GM21423 (cell line): ENCODE measurements around the gene DCDC2B.

Experiments used
- ATAC-seq: cut with Tn5 transposase; IDR thresholded peaks from one replicate; pipeline ENCODE4 v1.9.1; 2021; ENCODE audit warnings: mild to moderate bottlenecking, moderate library complexity; ENCODE audit not compliant: unreplicated experiment

DCDC2B gene

GRCh38 chr1:32195972-32196823 is 12.7 kb upstream of the DCDC2B start:
- ATAC-seq, result no peak

DNA sequence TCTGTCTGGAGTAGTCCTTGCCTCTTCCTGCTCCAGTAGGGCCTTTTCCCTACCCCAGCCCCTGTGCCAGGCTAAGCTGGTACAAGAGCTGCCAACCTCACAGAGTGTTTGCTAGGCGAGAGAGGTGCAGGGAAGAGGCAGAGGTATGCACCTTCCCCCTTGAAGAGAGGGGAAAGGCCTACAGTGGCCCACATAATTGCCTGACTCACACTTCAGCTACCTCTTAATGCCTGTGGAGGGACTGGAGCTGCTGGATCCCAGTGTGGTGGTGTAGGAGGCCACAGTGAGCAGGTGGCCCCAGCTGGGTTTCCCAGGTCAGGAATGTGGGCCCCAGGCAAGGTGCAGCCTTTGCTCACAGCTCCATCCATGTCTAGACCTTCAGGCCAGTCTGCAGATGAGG is 11.8 kb upstream of the DCDC2B start:
- ATAC-seq, result no peak

- ATAC-seq, result no peak
These were observed 11.1 kb upstream of the DCDC2B start for GRCh38 chr1:32197837-32198236.

- no peak for ATAC-seq
These were observed 10.4 kb upstream of the DCDC2B start for GRCh38 chr1:32198237-32199042.

- no peak for ATAC-seq
These were observed 9.7 kb upstream of the DCDC2B start for GRCh38 chr1:32199043-32199716.

- no peak for ATAC-seq
These were observed 9.2 kb upstream of the DCDC2B start for GRCh38 chr1:32199717-32200072.

DNA sequence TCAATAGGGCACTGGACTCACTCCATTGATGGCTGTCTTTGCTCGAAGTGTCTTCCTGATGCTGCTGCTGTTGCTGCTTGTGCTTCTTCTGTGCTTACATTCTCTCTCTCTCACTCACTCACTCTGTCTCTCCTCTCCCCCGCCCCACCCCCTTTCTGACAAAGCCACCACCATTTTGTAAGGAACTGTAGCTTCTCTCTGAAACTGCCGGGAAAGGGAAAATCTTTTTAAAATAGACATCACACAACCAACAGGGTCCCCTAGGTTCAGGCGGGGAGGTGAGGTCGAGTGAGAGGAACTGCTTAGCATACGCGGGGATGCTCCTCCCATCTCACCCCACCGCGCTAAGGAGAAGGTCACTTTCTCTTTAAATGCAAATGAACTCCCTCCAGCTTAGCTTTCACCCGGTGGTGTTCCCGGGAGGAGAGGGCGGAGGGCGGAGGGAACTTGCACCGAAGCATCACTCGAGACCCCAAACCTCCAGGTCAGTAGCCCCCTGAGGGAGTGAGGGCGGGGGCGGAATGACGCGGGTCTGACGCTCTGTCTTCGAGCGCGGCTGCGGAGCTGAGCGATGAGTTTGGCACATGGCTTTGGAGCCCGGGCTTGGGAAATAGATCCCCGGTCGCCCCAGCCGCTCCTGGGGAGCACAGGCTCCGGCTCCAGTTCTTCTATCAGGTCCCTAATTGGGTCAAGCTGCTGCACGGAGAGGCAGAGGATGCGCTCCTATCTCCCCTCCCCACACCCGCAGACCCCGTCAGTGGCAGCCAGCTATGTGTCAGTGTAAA is 8.5 kb upstream of the DCDC2B start, which contains the start of gene CCDC28B:
Gene CCDC28B (plus strand): TSS at position 370 of the 785 bp plus-strand sequence. CDS start 1,341 bp downstream, outside the sequence.
- no peak for ATAC-seq

DNA sequence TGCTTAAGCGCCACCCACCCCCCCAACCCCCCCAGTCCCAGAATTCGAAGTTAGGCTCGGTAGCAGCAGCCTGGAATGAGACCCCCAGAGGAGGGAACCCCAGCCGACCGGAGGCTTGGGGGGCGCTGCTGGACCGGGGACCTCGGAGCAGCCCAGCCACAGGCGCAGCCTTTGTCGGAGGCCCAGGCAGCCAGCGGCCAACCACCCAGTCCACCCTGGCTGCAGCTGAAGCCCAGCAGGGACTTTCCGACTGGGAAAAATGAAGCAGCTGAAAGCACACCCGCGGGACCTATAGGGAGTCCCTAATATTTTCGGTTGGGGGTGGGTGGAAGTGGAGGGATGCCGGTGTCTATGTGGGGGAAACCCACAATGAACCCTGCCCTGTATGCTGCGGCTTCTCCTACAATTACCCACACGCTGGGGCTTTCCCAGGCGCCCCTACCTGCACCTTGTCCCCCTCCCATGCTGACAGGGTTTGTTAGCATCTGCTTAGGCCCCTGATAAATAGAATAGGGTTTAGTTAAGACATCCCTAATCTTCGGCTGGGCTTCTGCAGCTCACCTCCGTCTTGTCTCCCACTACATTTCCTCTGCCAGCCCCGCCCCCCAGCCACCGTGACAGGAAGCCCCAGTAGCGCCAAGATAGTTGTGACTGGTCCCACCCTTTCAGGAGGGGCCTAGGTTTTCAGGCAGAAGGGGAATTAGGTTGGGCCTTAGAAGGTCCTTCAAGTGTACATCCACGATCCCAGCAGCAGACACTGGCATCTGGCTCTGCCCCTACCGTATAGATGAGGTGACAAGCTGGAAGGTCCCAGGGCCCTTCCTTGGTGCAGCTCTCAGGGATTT is 7.7 kb upstream of the DCDC2B start:
- peak; percentile 33 for ATAC-seq

GRCh38 chr1:32204943-32205361 is 3.9 kb upstream of the DCDC2B start:
- ATAC-seq, result no peak

- peak; percentile 43 for ATAC-seq
These were observed 3.2 kb upstream of the DCDC2B start, which contains the start of gene IQCC for GRCh38 chr1:32205401-32206370. Gene IQCC (plus strand): TSS chr1:32205671. CDS start chr1:32205682, 11 bp downstream.

- no peak for ATAC-seq
These were observed 420 bp upstream of the DCDC2B start for GRCh38 chr1:32208469-32208868.

DNA sequence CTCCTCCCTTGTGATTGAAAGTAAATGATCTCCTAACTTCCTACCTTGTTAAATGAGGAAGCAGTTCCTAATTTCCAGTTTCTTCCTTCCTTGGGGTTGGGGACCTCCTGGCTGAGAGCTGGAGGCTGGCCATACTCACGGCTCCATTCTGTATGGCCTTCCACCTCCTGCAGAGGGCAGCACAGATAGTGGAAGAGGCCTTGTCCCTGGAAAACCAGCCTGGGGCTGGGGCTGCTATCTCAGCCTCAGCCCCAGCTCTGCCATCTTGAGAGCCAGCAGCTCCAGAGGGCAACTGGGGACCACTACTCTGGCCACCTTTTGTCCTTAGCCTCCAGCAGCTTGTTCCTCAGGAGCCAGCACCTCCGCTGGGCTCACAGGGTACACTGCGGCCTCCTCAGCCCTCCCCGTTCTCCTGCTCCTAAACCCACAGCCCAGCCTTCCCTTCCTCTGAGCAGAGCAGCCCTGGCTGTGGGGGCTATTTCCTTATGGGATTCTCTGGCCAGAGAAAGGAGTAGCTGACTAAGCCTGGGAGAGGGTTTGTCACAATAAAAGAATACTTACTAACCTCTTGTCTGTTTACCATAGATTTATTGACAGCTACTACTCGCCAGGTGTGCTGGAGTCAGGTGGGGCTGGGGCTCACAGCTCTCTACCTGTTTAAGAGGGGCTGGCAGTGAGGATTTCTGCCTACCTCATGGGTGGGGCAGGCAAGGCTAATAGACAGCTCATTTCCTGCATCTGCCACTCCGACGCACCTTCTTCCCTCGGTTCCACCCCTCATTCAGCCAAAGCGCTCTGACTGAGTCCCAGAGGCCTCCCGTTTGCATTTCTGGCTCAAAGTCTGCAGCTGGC is 7.0 kb downstream of the DCDC2B start:
- no peak for ATAC-seq

- ATAC-seq, result no peak
These were observed 7.7 kb downstream of the DCDC2B start for GRCh38 chr1:32216566-32216965.

- no peak for ATAC-seq
These were observed 10.1 kb downstream of the DCDC2B start for GRCh38 chr1:32219022-32219421.

DNA sequence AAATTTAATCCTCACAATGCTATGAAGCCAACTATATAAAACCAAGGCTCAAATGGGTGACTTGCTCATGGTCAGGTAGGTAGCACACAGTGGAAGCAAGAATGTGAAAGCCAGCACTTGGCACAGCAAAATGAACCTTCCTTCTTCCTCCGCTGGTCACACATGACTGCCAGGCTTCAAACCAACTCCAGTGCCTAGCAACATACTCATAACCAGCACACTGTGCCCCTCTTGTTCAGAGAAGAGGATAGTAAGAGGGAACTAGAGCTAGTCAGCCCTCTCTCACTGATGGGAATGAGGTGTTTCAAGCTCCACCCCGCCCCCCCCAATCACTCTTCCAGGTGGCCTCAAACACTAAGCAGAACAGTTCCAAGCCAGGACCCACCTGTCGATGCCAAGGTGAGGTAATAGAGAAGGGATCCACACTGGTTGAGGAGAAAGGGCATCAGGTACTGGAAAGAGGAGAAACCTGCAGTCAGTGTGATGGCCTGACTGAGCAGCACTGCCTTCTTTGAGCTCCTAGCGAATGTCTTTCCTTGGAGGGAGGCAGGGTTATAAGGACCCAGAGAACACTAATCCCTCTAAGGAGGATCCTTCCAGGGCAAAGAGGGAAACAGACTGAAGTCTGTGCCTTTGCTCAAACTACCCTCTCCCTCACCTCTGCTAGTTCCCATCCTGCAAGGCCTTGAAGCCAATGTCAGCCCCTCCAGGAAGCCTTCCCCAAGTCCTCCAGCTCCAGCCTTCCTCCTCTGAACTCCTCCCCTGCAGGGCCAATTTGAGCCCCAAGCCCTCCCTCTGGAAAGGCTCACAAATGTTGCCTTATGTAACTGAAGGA is 12.1 kb downstream of the DCDC2B start:
- no peak for ATAC-seq

- ATAC-seq, result no peak
These were observed 12.7 kb downstream of the DCDC2B start for GRCh38 chr1:32221581-32221979.
